GM21367 (cell line): Measurements from ENCODE around the gene HES4.
"Not testable (repeated sequence)": the region's sequence is repeated elsewhere in the genome, so short reads cannot be mapped to it uniquely, and the experiment has no call there.

Experiments used
- ATAC-seq: cut with Tn5 transposase; IDR thresholded peaks from one replicate; pipeline ENCODE4 v1.9.1; 2021; ENCODE audit not compliant: unreplicated experiment

The HES4 gene

DNA sequence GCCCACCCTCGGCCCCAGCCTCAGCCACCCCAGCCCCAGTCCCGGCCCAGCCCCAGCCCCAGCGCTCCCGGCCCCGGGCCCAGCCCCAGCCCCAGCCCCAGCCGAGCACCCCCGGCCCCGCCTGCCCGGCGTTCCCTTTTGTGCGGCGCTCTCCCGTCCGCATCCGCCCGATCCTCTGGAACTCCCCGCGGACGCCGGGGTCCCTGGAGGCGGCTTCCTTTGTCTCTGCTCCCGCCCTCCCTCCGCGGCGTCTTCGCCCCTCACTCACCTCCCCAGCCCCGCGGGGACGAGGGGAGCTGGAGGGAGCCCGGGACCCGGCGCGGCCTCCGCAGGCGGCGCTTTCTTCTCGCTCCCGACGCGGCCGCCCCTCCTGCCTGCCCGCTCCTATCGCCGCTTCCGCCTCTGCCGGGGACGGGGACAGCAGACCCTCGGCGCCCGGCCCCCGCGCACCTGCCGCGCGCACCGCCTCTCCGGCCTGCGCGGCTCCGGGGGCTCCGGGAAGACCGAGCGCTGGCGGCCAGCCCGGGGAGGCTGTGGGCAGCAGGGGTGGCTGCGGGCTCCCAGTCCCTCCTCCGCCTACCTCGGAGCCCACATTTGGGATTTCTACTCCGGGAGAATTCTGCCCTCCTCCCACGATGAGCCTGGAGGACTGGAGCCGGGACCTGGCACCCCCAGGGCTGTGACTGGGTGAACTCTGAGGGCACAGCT, 34.0 kb upstream of the HES4 start:
- ATAC-seq: no peak

DNA sequence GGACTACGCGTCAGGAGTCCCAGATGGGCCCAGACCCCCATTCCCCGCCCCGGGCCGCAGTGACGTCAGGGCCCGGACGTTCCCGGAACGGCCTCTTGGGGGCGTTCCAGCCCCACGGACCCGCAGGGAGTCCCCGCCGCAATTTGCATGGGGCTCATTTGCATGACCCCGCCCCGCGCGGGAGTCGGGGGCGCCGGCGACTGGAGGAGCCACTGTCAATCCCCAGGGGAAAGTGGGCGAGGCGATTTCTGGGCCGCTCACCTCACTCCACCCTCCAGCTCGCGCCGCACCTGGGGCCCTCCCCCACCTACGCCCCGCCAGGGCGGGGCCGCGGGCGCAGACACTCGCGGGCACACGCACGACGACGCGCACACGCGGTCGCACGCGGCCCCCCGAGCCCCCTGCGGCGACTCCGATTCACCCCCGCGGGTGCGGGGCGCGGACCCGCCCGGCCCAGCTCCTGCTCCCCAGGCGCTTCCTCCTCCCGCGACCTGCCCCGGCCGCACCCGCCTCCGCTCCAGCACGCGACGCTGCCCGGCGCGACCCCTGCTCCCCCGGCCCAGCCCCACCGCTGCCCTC, 33.2 kb upstream of the HES4 start:
- peak; percentile 62 for ATAC-seq

DNA sequence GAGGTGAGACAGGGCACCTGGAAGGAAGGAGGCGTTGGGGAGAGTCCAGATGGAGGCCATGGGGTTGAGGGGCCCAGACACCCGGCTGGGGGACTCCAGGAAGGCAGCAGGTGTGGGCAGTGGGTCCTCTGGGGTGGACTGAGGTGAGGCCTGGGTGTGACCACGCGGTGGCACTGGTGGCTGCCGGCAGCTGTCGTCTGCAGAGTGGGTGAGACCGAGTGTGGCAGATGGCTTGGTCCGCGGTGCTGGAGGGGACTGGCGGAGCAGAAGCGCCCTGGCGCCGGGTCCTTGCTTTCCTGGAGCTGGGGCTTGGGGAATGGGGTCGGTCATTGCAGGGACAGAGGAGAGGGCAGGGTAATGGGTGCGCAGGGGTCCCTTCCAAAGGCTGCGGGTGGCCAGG, 32.5 kb upstream of the HES4 start:
- no peak for ATAC-seq

GRCh38 chr1:1031659-1032235, 31.9 kb upstream of the HES4 start:
- ATAC-seq: no peak

- not testable (repeated sequence) for ATAC-seq
Measured at GRCh38 chr1:1030867-1031658, 31.2 kb upstream of the HES4 start.

DNA sequence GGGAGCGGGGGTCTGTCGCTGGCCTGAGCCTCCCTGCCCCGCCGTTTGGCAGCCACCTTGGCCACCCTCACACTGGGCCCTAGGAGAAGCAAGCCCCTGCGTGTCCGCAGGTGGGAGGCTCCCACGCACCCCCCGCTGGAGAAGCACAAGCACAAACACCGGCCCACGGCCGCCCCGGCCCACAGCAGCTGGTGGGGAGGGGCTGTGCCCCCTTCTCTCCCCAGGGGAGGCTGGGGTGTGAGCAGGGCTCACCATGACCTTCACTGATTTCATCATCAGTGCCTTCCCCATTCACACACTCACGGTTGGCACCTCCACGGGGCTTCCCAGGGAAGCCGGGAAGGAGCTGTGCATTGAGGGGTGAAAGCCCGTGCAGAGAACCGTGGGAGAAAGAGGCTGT, 27.9 kb upstream of the HES4 start:
- ATAC-seq: no peak

DNA sequence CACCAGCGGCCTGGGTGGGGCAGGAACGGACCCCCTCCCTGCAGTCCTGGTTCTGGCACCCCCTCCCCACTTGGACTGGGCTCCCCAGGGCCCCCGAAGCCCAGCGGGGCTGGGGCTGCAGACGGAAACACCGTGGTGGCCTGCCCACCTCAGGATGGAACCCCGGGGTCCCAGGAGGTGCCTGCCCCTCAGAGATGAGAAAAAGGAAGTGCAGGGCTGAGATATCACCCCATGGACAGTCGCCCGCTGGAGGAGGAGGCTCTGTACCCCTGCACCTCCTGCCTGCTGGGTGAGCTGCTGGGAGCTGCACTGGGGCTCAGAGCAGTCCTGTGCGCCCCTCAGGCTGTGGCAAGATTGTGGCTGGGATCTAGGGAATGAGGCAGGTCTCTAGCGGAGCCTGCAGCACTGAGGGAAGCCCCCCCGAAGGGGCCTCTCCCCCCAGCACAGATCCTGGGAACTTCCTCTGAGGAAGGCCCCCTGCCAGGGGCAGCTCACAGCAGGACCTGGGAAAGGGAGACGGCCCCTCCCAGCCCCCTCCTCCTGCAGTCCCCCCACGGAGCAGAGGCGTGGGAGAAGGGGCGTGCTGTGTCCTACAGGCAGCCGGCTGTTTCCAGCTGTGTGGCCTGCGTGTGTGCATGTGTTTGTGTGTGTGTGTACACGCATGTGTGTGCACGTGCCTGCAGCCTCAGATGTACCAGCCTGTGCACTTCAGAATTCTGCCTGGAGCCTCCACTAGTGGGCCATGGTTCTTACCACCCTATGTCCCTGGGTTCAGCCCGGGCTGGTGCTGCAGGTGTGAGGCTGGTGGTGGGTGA, 26.9 kb upstream of the HES4 start:
- no peak for ATAC-seq

- no peak for ATAC-seq
Measured at GRCh38 chr1:1025730-1026129, 25.8 kb upstream of the HES4 start.

DNA sequence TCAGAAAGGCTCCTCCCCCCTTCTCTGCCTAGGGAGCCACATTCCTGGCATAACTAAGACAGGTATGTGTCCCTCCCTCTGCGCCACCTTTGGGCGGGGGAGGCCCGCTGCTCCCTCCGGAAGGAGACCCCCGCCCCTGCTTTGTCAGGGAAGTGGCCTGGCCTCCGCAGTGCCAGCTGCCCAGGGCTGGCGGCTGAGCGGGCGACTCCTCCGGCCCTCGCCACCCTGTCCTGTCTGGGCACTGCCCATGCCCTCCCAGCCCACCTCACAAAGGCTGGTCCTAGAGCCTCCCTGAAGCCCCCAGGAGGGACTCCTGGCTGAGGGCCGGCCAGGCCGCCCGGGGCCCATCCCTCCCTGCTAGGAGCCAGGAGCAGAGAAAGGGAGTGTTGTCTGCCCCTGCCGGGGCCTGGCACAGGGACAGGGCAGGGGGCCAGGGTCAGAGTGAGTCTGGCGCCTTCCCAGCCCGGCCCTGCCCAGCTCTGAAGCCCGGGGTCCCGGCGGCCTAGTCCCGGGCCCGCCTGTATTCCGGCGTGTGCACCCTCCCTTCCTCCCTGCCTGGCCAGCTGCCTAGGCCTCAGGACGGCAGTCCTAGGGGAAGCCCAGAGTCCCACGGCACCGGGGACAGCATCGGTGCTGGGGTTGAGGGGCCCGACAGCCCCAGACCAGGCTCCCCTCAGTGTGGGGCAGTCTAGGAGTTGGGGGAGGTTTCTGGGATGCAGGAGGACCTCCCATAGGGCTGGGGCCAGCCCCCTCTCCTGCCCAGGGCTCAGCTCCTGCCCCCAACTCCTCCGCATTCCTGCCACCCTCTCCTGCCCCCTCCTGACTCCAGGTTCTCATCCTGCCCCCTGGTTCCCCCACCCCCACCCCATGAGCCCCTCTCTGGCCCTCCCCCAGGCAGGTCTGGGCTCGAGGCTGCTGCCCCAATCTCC, 25.1 kb upstream of the HES4 start:
- ATAC-seq: no peak

DNA sequence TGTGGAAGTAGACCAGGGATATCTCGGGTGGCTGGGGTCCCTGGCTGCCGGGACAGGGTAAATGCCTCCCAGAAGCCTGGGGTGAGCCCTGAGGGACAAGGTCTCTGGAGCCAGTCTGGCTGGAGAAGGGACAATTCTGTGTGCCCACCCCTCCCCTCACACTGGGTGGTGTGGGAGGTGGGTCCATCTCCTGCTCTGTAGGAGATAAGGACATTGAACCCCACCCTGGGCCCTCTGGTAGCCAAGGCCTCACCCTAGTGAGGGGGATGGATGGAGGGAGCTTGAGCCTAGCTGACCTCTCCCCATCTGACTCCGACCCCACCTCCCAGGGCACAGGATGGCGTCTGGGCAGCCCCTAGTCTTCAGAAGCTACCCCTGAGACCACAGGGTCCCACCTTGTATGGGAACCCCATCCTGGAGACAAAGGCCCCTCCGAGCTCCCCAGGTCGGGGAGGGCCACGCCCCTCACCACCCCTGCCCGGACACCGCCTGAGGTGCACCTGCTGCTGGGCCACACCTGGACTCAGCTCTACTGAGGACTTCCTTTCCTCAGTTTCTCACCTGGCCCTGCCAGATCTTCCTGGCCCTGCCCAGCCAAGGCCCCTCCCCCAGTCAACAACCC, 24.4 kb upstream of the HES4 start:
- no peak for ATAC-seq

DNA sequence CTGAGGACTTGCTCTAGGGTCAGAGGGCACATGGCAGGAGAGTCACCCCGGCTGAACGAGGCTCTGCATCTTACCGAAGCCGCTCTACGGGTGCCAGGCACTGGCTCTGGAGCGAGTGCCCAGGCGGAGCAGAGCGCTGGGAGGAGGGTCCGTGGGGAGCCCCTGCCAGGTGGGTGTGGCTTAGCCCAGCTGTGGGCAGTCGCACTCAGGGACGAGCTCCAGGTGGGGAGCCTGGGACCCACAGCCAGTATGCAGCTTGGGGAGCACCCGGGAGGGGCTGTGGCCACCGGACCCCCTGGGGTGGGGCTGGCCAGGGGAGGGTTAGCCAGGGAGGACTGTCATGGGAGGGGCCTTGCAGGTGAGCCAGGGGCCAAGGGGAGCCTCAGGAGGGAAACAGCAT, 23.8 kb upstream of the HES4 start:
- ATAC-seq: no peak

DNA sequence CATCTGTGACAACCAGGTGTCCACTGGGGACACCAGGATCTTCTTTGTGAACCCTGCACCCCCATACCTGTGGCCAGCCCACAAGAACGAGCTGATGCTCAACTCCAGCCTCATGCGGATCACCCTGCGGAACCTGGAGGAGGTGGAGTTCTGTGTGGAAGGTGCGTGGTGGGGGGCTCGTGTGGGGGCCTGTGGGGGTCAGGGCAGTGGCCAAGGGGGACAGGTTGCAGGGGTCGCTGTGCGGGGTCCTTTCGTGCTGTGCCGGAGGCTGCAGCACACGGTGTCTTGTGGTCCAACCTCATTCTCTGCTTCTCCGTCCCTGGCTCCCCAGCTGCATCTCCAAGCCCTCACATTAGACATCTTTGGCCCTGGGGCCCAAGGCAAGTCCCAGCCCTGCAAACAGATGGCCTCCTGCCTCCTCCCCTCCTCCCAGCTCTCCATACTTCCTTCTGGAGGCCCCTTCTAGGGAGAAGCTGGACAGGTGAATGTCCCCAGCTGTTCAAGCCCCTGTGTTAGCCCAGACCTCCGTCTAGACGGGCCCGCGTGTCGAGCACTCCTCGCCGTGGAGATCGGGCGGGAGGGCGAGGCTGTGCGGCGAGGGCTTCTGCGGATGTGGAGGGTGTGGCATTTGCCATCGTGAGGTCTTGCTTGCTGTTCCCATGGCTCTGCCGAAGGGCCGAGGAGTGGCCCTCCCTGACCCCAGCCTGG, 22.6 kb upstream of the HES4 start:
- ATAC-seq: no peak

DNA sequence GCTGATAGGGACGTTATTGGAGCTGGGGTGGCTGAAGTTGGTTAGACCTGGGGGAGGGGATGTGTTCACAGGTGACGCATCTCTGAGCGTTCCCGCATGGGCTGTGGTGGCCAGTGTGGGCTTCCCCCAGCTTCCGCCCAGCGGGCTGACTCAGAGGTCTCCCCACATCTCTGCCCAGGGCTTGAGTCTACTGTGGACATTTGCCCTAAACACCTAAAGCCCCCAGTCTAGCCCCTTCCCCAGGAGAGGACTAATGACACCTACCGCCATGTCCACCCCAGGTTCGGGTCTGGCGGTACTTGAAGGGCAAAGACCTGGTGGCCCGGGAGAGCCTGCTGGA, 22.0 kb upstream of the HES4 start:
- no peak for ATAC-seq

GRCh38 chr1:1021010-1021919, 21.4 kb upstream of the HES4 start:
- ATAC-seq: no peak

GRCh38 chr1:1020415-1021009, 20.6 kb upstream of the HES4 start:
- ATAC-seq: no peak

GRCh38 chr1:1020000-1020404, 20.1 kb upstream of the HES4 start, which contains the start of gene AGRN:
Gene AGRN (plus strand): TSS chr1:1020120. CDS start chr1:1020173, 53 bp downstream.
- ATAC-seq: no peak
